Stimulated activated CD4-positive, alpha-beta T cell treated with anti-CD3 and anti-CD28 coated beads, Interleukin-1b, Interleukin-23, amount 100 ng/mL, for 1 hour (primary cell): ENCODE measurements around the gene PAX7.

Source experiments
- DNase-seq, 2 donors: peaks; one replicate each; pipeline ENCODE4 v3.0.0-alpha.2; 2020; ENCODE audit warnings: low read depth in 2 of 2

Gene PAX7

DNA sequence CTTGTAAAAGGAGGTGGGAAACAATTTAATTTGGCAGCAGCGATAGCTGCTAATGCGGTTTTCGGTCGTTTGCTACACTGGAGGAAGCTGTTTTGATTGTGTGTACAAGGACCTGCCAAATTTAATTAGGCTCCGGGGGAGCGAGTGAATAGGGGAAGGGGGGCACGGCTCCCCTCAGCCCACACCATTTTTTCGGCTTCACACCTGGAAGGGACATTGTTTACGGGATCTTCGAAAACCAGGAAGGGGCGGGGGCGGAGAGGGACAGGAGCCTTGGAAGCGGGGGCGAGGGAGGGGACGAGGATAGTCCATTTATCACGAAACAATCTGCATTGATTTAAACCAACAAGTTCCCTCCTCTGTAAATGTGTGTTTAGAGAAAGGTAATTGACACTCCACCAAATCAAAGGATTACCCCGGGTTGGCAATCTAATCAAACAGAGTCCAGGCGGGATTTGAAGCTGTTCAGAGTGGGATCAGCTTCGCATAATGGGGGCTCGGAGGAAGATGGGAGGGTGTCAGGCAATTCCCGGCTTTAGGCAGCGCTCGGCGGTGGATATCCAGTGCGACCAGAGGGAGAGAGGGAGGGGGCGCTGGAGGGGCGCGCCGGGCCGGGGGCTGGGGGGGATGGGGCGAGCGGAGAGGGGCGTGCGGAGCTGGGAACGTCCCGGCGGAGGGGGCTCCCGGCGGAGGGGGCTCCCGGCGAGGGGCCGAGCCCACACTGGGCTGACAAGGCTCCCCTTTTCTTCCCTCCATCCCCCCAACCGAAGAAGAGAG is 9.8 kb downstream of the PAX7 start:
- DNase-seq, result no peak

GRCh38 chr1:18641005-18641941 is 10.6 kb downstream of the PAX7 start:
- no peak for DNase-seq

GRCh38 chr1:18642278-18643095 is 11.8 kb downstream of the PAX7 start:
- DNase-seq, result no peak

GRCh38 chr1:18643154-18644012 is 12.7 kb downstream of the PAX7 start:
- no peak for DNase-seq

DNA sequence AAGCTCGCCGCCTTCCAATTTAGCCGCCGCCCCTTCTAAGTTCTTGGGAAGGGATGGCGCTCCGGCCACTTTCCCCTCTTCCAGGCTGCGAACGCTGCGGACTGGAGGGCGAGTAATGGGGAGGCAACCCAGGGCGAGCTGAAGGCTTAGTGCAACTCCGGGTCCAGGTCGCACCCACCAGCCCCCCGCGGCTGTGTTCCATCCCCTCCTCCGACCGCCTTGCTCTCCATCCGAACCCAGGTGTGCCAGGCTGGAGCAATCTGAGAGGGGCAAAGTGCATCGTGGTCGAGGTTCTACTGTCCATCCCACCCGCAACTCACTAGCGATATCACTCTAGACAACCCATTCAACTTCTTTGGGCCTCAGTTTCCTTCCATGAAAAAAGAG is 13.4 kb downstream of the PAX7 start:
- no peak for DNase-seq

GRCh38 chr1:18644446-18644845 is 13.8 kb downstream of the PAX7 start:
- no peak for DNase-seq

DNA sequence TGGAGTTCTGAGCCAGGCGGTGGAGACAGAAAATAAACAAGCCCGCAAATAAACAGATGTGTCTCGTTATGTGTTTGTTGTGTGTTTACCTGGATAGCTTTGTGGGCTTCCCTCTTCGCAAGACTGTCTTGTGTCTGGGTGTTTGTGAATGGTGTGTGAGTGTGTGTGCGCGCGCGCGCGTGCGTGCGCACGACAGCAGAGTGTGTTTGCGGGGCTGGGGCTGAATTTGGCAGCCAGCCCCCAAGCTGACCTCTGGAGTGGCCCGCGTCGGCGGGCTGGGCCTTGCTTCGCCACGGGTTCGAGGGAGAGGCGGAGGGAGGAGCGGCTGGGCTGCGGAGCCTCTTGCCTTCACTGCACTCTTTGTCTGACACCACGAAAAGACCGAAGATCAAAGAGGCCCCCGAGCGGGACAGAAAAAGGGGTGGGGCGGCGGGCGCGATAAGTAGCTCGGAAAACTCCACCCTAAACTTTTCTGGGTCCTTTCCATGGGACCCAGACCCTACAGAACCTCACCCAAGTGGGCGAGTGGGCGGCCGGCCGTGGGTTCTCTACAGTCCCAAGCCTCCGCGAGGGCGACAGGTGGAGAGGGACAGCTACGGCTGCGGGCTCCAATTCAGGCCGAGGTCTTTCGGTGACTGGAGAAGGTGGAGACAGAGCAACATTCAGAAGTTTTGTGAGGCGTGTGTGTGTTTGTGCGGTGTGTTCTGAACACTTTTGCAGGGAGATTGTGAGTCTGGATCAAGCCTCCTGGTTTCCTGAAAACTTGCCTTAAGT is 14.5 kb downstream of the PAX7 start:
- DNase-seq, result no peak

DNA sequence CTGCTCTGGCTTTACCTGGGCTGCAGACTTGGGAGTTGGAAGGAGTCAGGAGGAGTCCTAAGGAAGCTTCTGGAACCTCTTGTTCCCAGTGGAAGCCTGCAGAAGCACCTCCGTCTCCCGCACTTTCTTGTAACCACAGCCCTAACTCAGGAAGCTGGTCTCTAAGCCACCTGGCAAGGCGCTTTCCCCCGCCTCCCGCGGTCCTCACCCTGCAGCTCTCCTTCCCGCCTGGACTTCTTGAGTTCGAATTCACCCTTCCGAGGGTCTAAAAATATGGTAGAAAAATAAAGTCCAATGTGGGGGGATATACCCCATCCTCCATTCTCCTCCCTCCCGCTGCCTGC is 15.1 kb downstream of the PAX7 start:
- DNase-seq, result no peak

GRCh38 chr1:18646091-18646785 is 15.6 kb downstream of the PAX7 start:
- DNase-seq, result no peak

- no peak for DNase-seq
These were observed 16.3 kb downstream of the PAX7 start for GRCh38 chr1:18646786-18647410.

DNA sequence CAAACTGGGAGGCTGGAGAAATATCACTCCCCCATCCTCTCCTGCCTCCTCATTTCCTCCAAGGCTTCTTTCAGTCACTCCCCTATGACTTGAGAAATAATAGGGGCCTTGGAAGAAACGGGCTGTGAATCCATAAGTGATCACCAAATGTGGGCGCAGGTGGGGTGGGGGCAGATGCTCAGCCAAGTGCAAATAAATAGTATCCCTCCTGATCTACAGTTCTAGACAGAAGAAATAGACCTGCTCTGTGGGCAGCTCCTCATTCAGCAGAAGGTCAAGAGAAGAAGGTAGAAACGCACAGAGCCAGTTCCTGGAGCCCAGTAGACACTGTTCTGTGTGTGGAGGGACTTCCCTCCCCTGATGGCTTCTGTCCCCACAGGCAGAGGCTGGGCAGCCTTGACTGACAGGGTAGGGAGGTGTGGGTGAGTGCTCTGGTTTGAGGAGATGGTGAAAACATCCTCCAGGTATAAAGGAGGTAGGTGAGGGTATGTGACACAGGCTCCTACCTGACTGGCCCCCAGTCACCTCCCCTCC is 17.1 kb downstream of the PAX7 start:
- DNase-seq, result no peak

DNA sequence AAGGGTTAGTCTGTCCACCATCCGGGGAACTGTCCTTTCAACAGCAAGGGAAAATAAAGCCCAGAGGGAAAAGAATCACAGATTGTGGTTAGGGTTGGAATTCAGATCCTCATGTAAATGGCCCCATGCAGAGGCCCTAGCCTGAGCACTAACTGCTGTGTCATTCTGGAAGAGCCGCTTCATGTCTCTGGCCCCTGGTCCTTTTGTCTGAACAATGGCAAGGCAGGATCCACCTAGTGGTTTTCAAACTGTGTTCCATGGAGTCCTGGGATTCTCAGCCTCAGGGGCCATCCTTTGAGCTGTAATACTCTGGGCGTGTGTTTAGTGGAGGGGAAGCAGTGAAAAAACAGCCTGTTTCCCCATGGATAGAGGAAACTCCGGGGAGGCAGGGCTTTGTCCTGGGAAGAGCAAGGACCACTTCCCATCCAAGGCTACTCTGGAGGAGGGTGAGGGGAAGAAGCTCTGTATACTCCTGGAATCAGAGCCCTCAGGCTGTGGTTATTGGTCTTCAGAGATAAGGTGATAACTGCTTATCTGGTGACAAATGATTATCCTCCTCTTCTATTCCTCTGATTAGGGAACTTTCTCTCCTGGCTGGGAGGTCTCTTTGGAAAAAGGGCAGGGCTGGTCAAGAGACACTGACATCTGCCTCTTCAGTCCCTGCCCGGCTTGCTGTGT is 19.2 kb downstream of the PAX7 start:
- no peak for DNase-seq

- no peak for DNase-seq
These were observed 21.1 kb downstream of the PAX7 start for GRCh38 chr1:18651713-18652112.

- DNase-seq, result no peak
These were observed 22.1 kb downstream of the PAX7 start for GRCh38 chr1:18652791-18653190.

DNA sequence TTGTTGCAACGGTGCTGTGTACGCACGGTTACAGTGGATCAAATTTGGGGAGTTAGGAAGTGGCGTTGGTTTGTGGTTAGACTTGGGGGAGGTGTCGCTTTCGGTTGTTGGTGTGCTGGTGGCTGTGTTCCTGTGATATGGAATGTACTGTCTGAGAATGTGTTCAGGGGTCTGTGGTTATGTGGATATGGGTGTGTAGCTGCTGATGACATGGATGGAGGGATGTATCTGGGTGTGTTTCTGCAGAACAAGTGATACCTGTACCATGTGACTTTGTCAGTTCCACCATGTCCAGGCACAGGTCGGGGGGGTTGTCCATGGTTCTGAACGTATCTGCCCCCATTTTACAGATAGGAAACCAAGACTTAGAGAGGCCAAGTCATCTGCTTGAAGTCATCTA is 22.7 kb downstream of the PAX7 start:
- DNase-seq, result no peak

GRCh38 chr1:18653916-18654315 is 23.3 kb downstream of the PAX7 start:
- DNase-seq, result no peak

GRCh38 chr1:18654599-18654998 is 24.0 kb downstream of the PAX7 start:
- no peak for DNase-seq

DNA sequence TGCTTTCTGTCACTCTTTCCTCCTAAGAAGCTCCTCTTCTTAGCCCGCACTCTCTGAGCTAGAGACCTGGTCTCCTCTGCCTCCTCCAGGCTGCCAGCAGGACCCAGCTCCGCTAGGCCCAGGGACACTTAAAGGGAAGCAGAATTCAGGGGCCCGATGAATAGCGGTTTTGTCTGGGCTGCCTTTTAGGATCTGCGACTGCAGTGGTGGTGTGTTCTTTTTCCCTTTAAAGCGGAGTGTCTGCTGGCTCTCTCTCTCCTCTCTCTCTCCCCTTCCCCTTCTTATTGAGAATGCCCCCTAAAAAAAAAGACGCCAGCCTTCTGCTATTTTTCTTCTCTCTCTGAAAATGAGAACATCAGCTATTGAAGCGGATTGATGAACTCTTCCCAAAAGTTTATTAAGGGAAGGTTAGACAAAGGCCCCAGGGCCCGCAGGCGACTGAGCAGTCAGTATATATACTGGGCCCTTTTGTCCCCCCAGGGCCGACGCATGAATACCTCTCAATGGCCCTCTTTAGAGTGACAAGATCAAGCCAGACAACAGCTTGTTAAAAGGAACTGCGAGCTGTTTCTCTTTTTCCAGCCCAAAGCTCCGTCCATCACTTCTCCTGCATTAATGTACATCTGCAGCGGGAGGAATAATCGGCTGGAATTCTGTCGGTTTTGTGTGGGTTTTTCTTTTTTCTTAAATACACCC is 27.0 kb downstream of the PAX7 start:
- no peak for DNase-seq
